Renal pelvis (tissue), 4 donors: ENCODE measurements around the gene PRKAB1. TPM values are rescaled to one million over a fixed set of nuclear protein-coding genes. Genes with fewer than 3 reads are reported as not detected.
"Not testable (repeated sequence)": the region's sequence is repeated elsewhere in the genome, so short reads cannot be mapped to it uniquely, and the experiment has no call there.

Experiments used
- DNase-seq: peaks from one replicate; pipeline ENCODE4 v3.0.0-alpha.2; 2013
- polyA plus RNA-seq, 3 donors: library from polyadenylated mRNA; unstranded; fragments of 120-200 nt; gene quantifications; one replicate each; pipeline ENCODE4 v1.2.1, GENCODE V29; 2013; ENCODE audit not compliant: insufficient read length in 3 of 3

Gene PRKAB1
- polyA plus RNA-seq, 3 donors = 63.8 to 93.6 (median 90.6) TPM

DNA sequence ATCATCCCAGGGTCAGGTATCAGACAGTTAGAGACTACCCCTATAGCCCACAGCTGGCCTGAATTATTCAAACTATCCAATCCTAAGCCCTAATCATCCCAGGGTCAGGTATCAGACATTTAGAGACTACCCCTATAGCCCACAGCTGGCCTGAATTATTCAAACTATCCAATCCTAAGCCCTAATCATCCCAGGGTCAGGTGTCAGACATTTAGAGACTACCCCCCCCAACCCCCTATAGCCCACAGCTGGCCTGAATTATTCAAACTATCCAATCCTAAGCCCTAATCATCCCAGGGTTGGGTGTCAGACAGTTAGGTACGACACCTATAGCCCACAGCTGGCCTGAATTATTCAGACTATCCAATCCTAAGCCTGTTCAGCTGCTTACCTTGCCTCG is 10.9 kb upstream of the PRKAB1 start:
- DNase-seq = not testable (repeated sequence)

DNA sequence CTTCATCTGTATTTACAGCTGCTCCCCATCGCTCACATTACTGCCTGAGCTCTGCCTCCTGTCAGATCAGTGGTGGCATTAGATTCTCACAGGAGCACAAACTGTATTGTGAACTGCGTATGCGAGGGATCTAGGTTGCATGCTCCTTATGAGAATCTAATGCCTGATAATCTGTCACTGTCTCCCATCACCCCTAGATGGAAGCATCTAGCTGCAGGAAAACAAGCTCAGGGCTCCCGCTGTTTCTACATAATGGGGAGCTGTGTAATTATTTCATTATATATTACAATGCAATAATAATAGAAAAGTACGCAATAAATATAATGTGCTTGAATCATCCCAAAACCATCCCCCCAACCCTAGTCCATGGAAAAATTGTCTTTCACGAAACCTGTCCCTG is 9.8 kb upstream of the PRKAB1 start:
- not testable (repeated sequence) for DNase-seq

DNA sequence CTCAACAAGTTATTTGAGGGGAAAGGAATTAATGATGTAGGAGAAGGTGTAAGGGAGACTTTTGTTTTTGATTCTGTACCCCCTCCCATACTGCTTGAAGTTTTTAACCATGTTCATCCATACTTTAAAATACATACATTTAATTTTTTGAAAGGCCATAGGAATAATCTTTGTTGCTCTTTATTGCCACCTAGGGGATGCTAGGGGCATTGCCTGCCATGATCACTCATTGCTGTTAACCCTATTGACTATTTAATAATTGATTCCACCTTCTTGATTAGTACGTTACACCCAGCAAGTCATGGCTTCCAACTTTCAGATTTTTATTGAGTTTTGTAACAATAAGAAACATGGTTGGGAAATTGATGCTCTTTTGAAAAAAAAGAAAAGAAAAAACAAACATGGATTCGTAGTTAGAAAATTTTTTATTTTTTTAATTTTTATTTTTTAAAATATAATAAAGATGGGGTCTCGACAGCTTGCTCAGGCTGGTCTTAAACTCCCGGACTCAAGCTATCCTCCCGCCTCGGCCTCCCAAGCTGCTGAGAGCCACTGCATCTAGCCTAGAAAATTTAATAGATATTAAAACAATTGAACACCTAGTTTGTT is 8.5 kb upstream of the PRKAB1 start:
- DNase-seq = no peak

DNA sequence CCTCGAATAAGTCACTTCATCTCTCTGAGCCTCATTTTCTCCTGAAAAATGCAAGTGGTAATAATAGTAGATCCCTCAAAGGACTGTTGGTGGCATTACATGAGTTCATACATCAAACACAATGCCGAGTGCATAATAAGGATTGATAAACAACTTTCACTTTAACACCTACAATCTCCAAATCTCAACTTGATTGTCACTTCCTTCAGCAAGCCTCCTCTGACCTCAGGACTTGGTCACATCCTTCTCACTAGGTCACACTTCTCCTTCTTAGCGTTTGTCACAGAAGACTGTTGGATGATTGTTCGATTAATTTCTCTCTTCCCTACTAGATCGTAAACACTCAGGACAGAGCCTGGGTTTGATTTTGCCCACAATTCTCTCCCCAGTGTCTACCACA is 7.9 kb upstream of the PRKAB1 start:
- no peak for DNase-seq

DNA sequence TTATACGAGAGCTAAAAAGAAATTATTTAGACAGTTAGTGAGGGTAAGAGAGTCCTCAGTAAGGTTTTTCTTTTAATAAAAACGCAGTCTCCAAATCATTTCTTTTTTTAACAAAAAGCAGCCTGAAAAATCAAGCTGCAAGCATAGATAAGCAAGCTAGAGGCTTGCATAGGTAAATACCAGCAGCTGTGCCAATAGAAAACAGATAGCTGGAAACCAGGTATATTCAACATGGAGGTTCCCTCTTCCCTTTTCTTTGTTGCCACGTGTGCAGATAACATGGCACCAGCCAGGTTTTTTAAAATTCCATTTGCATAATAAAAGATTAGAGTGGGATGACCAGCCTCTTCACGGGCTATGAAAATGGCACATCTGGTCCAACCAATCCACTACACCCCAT is 6.1 kb upstream of the PRKAB1 start:
- DNase-seq = no peak

DNA sequence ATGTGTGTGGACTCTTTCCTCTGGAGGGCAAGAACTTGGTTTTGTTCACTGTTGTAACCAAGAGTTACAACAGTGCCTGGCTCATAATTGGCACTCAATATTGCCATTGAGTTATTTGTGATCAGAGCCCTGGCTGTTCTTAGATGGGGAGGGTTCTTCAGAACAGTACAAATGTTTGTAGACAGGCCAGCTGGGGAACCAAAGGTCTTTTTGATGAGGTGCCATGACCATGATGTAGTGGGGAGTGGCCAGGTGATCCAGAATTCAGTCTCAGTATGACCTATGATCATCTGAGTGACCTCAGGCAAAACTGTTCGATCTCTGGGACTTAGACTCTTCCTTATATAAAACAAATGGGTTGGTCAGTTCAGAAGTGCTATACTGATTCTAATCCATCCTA is 3.3 kb upstream of the PRKAB1 start:
- no peak for DNase-seq

DNA sequence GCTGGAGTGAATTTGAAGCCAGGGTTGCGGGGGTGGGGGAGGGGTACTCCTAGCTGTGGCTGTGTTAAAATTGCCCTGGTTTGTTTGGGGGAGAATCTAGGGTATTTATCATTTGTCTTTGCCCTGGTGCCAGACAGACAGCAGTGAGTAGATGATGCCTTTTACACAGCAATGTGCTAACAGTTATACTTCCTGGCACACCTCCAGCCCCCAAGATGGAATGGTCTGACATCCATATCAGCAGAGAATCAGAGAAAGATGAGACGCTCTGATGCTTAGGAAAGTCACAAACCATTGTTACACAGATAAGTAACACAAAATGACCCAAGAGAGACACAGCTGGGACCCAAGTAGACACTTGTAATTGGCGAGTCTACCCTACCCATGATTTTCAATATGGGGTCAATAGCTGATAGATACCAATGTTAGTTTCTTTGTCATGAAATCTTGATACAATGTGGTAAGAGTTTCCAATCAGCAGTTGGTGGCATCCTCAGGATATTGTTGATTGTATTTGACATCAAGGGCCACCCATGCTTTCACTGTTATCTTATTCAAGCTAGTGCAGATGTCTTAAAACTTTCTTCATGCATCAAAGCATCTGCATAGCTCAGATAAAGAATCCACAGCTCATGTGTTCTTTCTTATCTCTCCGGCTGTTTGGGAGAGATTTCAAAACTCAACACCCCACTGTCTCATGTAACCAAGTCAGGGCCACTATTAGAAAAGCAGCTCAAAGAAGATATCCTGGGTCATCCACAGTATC is 2.6 kb upstream of the PRKAB1 start:
- no peak for DNase-seq

DNA sequence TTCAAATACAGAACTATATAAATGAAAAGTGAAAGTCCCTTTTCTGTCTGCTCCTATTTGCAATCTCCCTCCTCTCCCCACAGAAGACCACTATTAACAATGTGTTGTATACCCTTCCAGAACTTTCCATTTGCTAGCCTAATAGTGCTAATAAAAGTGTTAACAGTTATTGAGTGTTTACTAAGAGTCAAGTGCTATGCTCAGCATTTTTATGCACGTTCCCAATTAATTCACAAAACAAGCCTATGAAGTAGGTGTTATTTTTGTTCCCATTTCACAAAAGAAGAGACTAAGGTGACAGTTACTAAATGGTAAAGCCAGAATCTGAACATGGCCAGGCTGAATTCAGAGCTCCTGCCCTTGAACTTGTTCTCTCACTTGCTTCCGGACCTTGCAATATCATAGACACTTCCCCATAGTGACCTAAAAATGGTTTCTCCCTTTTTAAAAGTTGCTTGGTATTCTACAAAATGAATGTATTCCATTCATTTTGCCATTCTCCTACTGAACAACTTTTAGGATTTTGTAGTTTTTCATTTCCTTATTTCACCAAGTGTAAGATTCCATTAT is 1.6 kb upstream of the PRKAB1 start:
- DNase-seq = no peak

DNA sequence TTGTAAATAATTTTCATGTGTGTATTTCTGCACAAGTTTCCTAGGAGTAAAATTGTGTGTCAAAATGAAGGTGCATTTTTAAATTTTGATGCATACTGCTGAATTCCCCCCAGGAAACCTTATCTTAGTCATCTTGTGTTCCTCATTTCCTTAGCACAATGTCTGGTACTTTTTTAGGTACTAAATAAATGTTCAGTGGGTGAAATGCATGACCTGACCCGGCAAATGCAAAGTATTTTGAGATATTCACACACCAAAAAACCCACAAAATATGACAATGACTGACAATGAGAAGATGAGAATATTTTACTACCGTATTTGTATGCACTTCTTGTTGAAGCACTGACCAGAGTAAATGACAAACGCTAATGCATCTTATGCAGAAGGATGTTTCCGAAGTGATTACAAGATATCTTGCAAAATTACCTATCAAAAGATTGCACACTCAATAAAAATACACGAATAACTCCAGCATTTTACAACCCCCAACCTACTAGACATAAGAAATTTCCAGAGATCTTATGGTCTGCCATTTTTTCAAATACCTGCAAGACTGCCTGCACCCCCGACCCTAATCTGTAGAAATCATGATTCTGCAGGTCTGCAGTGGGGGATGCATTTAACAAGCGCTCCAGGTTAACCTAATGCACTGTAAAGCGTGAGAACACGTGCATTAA is 895 bp upstream of the PRKAB1 start:
- DNase-seq = no peak

DNA sequence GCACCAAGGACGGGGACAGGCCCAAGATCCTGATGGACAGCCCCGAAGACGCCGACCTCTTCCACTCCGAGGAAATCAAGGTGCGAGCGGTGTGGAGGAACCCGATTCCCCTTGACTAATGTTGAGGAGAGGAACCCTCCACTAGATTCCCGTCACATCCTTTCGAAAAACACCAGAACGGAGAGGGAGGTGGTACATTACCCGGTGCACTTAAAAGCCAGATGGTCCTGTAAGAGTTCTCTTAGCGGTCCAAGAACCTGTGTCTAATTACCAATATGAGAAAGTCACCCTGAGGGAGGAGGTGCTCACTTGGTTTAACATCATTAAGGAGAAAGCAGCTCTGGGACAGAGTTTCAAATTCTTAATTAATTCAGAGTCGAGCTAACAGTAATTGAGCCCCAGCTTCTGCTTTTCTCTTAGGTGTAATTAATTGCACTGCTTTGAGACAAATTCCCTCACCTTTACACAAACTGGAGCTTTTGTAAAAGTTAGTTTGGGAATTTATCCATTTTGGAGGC is 450 bp downstream of the PRKAB1 start:
- DNase-seq = no peak

DNA sequence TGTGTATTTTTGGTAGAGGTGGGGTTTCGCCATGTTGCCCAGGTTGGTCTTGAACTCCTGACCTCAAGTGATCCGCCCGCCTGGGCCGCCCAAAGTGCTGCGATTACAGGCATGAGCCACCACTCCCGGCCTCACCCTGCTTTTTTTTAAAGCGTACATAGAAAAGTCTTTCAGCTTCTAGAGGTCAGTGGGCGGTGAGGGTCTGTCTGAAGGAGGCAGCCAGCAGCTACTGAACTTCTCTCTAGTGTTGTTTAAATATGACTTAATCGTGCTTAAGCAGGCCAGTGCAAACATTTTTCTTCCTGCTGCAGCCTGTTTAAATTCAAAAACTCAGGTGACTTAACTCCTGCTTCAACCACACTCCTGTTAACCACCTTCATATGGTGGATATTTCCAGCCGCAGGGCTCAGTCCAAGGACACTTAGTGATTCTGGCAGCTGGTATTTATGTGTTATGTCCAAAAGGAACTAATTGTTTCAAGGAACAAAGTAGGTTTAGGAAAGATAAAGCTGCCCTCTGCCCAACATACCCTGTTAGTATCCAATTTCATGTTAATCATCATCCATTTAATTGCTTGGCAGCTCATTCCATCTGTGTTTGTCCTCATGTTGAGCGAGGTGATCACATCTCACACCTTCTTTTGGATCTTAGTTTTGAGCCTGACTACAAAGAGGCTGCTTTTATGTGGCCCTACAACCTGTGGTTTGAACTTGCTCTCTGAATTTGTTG is 2.0 kb downstream of the PRKAB1 start:
- no peak for DNase-seq

DNA sequence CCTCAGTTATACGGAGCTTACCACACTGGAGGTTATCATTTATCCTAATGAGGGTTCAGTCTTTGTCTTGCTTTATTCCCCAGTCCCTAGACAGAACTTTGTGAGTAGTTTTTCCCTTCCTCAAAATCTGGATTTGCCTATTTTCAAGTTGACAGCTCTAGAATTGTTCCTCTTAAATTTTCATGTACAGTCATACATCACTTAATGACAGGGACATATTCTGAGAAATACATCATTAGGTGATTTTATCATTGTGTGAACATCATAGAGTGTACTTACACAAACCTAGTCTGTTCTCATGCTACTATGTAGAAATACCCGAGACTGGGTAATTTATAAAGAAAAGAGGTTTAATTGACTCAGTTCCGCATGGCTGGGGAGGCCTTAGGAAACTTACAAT is 3.1 kb downstream of the PRKAB1 start:
- DNase-seq = no peak

DNA sequence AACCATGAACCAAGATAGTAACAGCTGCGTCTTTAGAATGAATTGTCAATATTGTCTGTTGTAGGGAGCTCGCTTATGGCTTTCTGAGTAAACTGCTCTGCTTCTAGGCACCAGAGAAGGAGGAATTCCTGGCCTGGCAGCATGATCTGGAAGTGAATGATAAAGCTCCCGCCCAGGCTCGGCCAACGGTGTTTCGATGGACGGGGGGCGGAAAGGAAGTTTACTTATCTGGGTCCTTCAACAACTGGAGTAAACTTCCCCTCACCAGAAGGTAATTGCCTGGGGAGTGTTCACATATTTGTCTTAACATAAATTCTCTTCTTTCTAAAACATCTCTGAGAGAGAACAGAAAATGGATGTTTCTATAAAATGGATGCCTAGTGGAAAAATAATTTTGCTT is 4.3 kb downstream of the PRKAB1 start:
- DNase-seq = no peak

DNA sequence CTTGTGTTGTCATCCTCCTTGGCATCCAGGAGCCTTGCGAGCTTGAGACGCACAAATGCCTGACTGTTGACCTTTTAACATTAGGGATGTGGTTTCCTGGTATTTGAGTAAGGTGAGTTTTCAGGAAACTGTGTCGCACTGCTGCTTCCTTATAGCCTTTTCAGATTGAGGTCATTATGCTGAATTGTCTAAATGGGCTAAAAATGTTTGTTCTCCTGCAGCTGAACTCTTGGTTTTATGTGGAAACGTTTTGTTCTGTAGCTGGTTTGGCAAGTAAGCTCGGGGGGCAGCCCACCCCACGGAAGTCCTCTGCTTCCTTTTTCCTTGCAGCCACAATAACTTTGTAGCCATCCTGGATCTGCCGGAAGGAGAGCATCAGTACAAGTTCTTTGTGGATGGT is 5.7 kb downstream of the PRKAB1 start:
- no peak for DNase-seq

DNA sequence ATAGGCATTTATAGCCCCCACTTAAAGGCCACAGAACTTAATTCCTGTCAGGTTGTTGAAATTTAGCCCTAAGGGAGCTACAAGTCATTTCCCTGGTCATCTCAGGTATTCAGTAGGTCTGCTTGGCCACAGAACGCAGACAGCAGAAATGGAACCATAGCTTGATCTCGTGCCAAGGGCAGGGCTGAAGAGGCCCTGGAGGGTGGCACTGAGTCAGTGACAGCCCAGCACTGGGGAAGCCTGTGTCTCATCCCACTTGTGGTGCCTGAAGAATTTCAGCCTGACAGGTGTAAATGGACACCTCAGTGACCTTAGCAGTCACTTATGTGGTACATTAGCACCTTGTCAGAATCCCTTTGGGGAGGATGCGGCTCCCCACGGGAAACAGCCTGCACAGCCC is 6.6 kb downstream of the PRKAB1 start:
- no peak for DNase-seq

DNA sequence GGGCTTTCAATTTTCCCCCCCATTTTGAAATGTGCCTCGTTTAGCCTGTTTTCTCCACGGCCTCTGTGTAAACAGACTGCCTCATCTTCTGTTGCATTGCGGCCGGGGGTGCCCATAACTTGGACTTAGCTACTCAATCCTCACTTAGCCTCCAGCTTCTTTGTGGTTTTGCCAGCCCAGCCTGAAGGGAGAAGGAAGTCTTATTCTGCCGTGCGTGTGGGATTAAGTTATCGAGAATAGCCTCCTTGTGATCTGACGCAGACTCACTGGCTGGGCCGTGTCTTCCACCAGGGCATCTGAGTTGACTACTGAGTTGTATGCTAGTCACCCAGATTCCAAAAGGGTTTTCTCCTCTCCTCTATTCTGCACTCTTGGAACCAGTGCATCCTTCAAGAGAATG is 8.1 kb downstream of the PRKAB1 start:
- no peak for DNase-seq

DNA sequence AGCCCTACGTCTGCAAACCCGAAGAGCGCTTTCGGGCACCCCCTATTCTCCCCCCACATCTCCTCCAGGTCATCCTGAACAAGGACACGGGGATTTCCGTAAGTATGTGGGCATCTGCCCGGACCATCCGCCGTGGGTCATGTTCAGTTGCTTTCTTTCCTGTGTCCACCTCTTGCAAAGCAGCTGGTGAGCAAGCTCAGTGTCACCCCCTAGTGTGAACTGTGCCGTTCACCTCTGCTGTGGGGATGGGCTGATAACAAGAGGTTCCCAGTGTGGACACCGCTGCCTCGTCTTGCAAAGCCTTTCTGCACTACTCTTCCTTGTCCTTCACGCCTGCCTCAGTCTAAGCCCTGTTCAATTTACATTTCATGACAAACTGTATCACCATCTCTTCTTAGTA is 8.6 kb downstream of the PRKAB1 start:
- DNase-seq = no peak

DNA sequence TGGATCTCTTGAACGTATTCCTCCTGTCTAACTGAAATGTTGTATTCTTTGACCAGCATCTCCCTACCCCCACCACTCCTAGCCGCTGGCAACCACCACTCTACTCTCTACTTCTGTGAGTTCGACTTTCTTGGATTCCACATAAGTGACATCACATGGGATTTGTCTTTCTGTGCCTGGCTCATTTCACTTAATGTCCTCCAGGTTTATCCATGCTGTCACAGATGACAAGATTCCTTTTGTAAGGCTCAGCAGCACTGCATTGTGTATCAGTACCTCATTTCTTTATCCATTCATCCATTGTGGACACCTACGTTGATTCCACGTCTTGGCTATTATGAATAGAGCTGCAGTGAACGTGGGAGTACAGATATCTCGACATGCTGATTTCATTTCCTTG is 10.5 kb downstream of the PRKAB1 start:
- no peak for DNase-seq

DNA sequence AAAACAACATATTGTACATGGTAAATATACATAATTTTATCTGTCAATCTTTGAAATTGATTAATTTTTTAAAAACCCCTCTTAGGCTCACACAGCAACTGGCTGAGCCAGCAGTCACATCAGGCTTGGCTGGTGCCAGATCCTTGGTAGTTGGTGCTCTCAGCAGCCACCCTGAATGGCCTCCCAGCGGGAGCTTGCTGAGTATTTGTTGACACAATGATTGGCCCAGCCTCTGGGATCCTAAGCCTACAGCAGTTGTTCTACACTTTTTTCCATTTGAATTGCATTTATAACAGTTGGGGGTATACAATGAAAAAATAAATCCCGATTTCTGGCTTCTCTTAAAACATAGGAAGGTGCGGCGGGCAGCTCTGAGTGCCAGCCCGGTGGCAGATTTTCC is 11.1 kb downstream of the PRKAB1 start:
- DNase-seq = no peak

DNA sequence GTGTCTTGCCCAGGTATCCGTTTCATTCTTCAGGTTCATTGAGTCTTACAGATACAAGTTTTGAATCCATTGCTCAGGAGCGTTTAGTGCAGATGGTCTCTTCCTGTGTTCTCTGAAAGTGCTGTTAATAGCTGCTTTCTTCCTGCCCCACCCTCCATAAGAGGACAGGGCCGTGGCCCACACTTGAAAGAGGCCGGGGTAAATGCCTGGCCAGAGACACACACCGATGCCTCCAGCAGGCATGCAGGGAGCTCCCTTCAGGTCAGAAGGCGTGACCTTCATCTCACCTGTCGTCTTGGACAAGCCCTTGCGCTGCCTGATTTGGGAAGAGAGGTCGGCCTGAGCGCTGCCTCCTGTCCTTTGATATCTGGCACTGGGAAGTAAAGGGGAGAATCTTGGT is 11.6 kb downstream of the PRKAB1 start:
- DNase-seq = no peak

DNA sequence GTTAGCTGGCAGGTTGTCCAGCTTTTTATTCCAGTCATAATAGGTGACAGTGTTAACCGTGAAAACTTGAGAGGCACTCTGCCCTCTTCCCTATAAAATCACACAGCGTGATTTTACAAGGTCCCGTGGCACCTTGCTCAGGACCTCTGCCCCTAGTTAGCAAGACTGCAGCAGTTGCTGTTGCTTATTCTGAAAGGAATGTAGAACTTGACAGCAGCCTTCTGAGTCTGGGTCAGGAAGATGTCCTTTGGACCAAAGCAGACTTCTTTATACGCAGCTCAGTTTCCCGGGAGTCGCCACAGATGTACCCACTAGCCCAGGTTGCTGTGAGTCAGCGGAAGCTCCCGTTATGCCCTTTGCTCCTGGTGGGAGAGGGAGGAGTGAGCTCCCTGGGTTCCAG is 13.2 kb downstream of the PRKAB1 start:
- DNase-seq = no peak
